ENCODE measurements around the gene ALG1L2. TPM values are rescaled to one million over a fixed set of nuclear protein-coding genes. Genes with fewer than 3 reads are reported as not detected.
"Not testable (repeated sequence)": the region's sequence is repeated elsewhere in the genome, so short reads cannot be mapped to it uniquely, and the experiment has no call there.

The ALG1L2 gene
- total and polyA plus RNA-seq, 10 donors: 0.74 to 2.4 (median 1.8) TPM; not detected in 6

- intact Hi-C loops (cut with DNase I; ENCODE audit: low total_unique reads): no loop called here
- WGBS, 5 donors: 66 to 92% (median 78%) methylated on average over 4 to 6 of the region's 6 CpGs; no CpG with 5 or more reads in 1 of the 5 donors
Observed at GRCh38 chr3:130048726-130049125, 32.9 kb upstream of the ALG1L2 start.

GRCh38 chr3:130052366-130052765 lies 29.3 kb upstream of the ALG1L2 start:
- 76 to 83% (median 82%) methylated on average over 2 to 5 of the region's 5 CpGs; no CpG with 5 or more reads in 1 of the 5 donors for WGBS, 5 donors

More at GRCh38 chr3:130048726-130049125, 32.9 kb upstream of the ALG1L2 start:
- no peak overlapping the region for H3K27ac ChIP-seq
- no peaks in the 10 kb centered on the region for H3K9me3 ChIP-seq
- DNase-seq: no peak
- no peaks in the 10 kb centered on the region for H3K36me3 ChIP-seq
- TF ChIP-seq POLR2A (IDR thresholded peaks at IDR 0.05): no peak
- TF ChIP-seq CTCF (IDR thresholded peaks at IDR 0.05 in 8 of 11, conservative IDR thresholded peaks at IDR 0.05 in 3 of 11): no peak
- no peak for TF ChIP-seq POLR2AphosphoS5 (IDR thresholded peaks at IDR 0.05)
- H3K4me1 ChIP-seq: peaks cover 0 to 2% (median 0%) of the 10 kb centered on the region in 6 donors
- no peak overlapping the region for H3K4me3 ChIP-seq
- no peaks in the 10 kb centered on the region for H3K27me3 ChIP-seq (replicated peaks in 1 of 7)

GRCh38 chr3:130052965-130053364 lies 28.7 kb upstream of the ALG1L2 start:
- WGBS, 5 donors: 85 to 100% methylated on average over 1 to 3 of the region's 4 CpGs; no CpG with 5 or more reads in 3 of the 5 donors
- H3K4me1 ChIP-seq; H3K27me3 ChIP-seq (replicated peaks in 1 of 7); intact Hi-C loops (cut with DNase I; ENCODE audit: low total_unique reads); H3K4me3 ChIP-seq; H3K27ac ChIP-seq; H3K36me3 ChIP-seq; DNase-seq; H3K9me3 ChIP-seq: not testable (repeated sequence)

More at GRCh38 chr3:130052366-130052765, 29.3 kb upstream of the ALG1L2 start:
- H3K9me3 ChIP-seq; H3K4me1 ChIP-seq; DNase-seq; H3K27ac ChIP-seq; H3K36me3 ChIP-seq; H3K4me3 ChIP-seq; H3K27me3 ChIP-seq (replicated peaks in 1 of 7); intact Hi-C loops (cut with DNase I; ENCODE audit: low total_unique reads): not testable (repeated sequence)

GRCh38 chr3:130057536-130058266 lies 23.9 kb upstream of the ALG1L2 start:
- DNase-seq; H3K4me3 ChIP-seq; H3K27me3 ChIP-seq (replicated peaks in 1 of 7); H3K9me3 ChIP-seq; H3K36me3 ChIP-seq; intact Hi-C loops (cut with DNase I; ENCODE audit: low total_unique reads); H3K27ac ChIP-seq: not testable (repeated sequence)
- peaks cover 0 to 12% (median 0%) of the 10 kb centered on the region in 6 donors for H3K4me1 ChIP-seq
- 71 to 75% (median 71%) methylated on average over 13 to 15 of the region's 15 CpGs; no CpG with 5 or more reads in 1 of the 5 donors for WGBS, 5 donors

GRCh38 chr3:130058267-130058657 lies 23.4 kb upstream of the ALG1L2 start:
- DNase-seq; H3K27me3 ChIP-seq (replicated peaks in 1 of 7); H3K4me3 ChIP-seq; H3K27ac ChIP-seq; intact Hi-C loops (cut with DNase I; ENCODE audit: low total_unique reads); H3K36me3 ChIP-seq; H3K9me3 ChIP-seq: not testable (repeated sequence)
- peaks cover 0 to 12% (median 0%) of the 10 kb centered on the region in 6 donors for H3K4me1 ChIP-seq
- 80 to 100% (median 96%) methylated on average over 2 to 4 of the region's 4 CpGs; no CpG with 5 or more reads in 1 of the 5 donors for WGBS, 5 donors

GRCh38 chr3:130058716-130059115 lies 22.9 kb upstream of the ALG1L2 start:
- H3K27ac ChIP-seq; H3K36me3 ChIP-seq; H3K9me3 ChIP-seq; intact Hi-C loops (cut with DNase I; ENCODE audit: low total_unique reads); H3K4me3 ChIP-seq; H3K27me3 ChIP-seq (replicated peaks in 1 of 7); DNase-seq: not testable (repeated sequence)
- peaks cover 0 to 12% (median 0%) of the 10 kb centered on the region in 6 donors for H3K4me1 ChIP-seq
- 13 to 31% (median 21%) methylated on average over 1 to 6 of the region's 6 CpGs; no CpG with 5 or more reads in 1 of the 5 donors for WGBS, 5 donors

- H3K4me1 ChIP-seq: peaks cover 0 to 12% (median 0%) of the 10 kb centered on the region in 6 donors
- H3K4me3 ChIP-seq; DNase-seq; intact Hi-C loops (cut with DNase I; ENCODE audit: low total_unique reads); H3K9me3 ChIP-seq; H3K27me3 ChIP-seq (replicated peaks in 1 of 7); H3K36me3 ChIP-seq; H3K27ac ChIP-seq: not testable (repeated sequence)
- WGBS, 5 donors: 99 to 100% (median 100%) methylated on average over 1 of the region's 1 CpG; no CpG with 5 or more reads in 1 of the 5 donors
Observed at GRCh38 chr3:130059162-130059561, 22.5 kb upstream of the ALG1L2 start.

Data from spleen (tissue), 11 donors.